ENCODE data around the gene PATZ1.

The PATZ1 gene

DNA sequence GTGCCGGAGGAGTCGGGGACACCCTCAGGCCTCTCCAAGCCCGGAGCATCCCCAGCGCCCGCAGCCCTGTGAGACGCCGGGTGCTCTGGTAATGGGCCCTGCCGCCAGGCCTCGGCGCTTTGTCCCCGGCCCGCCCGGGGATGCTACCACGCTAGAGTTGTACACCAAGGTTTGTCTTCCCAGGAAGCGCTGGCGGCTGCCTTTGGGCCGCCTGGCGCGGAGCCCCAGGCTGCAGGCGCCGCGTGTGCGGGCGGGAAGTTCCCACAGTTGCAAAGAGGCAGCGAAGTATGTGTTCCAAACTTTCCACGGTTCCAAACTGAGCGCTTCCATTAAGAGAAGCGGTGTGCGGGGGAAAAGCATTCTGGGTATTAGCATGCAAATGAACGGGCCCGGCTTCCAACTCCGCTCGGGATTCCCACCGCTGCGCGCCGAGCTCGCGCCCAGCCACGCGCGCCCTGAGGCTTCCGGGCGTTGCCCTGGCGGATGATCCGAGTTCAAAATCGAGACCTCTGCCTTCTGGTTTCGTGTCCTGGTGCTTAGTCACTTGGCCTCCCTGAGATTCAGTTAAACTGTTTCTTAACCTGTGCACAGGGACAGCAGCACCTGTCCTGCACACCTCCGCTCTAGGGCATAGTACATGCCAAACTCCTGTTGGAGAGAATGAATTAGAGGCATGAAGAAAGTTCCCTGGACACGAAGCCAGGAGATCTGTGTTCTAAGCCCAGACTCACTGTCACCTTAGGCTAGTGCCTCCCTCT is 1.3 kb upstream of the PATZ1 start:
- TF ChIP-seq CTCF (IDR thresholded peaks at IDR 0.05; ENCODE audit: insufficient read depth, low read depth, low read length, missing control alignments): no peak
- peak; percentile 89 for DNase-seq (ENCODE audit: low read depth)
- peak overlapping the region; percentile 96 for H3K4me3 ChIP-seq (ENCODE audit: low read depth, low read length)

- DNase-seq (ENCODE audit: low read depth): peak; percentile 91
- TF ChIP-seq CTCF (IDR thresholded peaks at IDR 0.05; ENCODE audit: insufficient read depth, low read depth, low read length, missing control alignments): no peak
- H3K4me3 ChIP-seq (ENCODE audit: low read depth, low read length): peak overlapping the region; percentile 96
Measured at GRCh38 chr22:31346733-31347250, 646 bp upstream of the PATZ1 start.

DNA sequence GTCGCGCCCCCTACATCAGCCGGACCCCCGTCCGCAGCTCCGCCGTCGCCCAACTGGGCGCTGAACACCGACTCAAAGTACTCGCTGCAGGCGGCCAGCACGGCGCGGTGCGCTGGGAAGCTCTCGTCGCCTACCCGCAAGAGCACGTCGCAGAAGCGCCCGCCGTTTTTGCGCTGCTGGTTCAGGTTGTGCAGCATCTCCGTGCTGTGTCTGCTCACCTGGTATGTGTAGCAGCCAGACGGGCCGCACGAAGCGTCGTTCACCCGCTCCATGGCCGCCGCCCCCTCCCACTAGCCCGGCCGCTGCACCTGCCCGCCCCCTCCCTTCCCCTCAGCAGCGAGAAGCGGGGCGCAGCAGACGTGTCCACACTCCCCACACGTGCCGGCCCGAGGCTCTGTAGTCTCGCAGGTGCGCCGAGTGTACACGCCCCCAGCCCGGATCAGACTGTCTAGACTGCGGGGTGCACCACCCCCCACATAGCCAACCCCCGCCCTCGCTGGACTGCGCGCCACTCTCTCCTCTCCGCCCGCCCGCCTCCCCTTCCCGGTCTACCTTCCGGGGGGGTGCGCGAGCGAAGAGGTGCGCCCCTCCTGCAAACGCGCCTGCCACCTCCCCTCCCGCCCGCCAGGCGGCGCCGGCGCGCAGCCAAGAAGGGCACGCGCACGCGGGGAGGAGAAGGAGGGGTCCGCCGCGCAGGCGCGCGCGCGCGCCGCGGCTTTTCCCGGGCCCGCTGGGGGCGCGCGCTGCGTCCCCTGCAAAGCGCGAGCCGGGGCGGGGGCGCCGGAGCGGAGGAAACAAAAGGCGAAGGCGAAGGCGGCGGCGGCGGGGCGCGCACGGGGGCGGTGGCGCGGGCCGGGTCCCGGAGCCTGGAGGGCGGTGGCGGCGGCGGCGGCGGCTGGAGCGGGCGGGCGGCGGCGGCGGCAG is 553 bp downstream of the PATZ1 start:
- TF ChIP-seq CTCF (IDR thresholded peaks at IDR 0.05; ENCODE audit: insufficient read depth, low read depth, low read length, missing control alignments): peak; percentile 96
- peak overlapping the region; percentile 96 for H3K4me3 ChIP-seq (ENCODE audit: low read depth, low read length)
- peak; percentile 95 for DNase-seq (ENCODE audit: low read depth)

- no peak for TF ChIP-seq CTCF (IDR thresholded peaks at IDR 0.05; ENCODE audit: insufficient read depth, low read depth, low read length, missing control alignments)
- DNase-seq (ENCODE audit: low read depth): peak; percentile 39
- peak overlapping the region; percentile 84 for H3K4me3 ChIP-seq (ENCODE audit: low read depth, low read length)
Measured at GRCh38 chr22:31344578-31345330, 1.4 kb downstream of the PATZ1 start.

GRCh38 chr22:31344256-31344577 is 1.9 kb downstream of the PATZ1 start:
- DNase-seq (ENCODE audit: low read depth): peak; percentile 33
- H3K4me3 ChIP-seq (ENCODE audit: low read depth, low read length): peak overlapping the region; percentile 84

More at GRCh38 chr22:31344256-31344577, 1.9 kb downstream of the PATZ1 start:
- no peak for TF ChIP-seq CTCF (IDR thresholded peaks at IDR 0.05; ENCODE audit: insufficient read depth, low read depth, low read length, missing control alignments)

Measured in GM12865 (cell line).